Aorta (tissue), 5 donors: ENCODE results near the gene EXT2. TPM values are rescaled to one million over a fixed set of nuclear protein-coding genes. Genes with fewer than 3 reads are reported as not detected.

Experiments
- ATAC-seq: fragments of 200-7000 bp; cut with Tn5 transposase; one replicate; pipeline ENCODE4 v1.9.1; 2022; ENCODE audit warnings: moderate library complexity; ENCODE audit not compliant: low FRiP score
- DNase-seq, 2 donors: peaks; one replicate each; pipeline ENCODE4 v3.0.0-alpha.2; 2020
- H3K27ac ChIP-seq, 2 donors: one replicate each; pipeline ENCODE4 v1.5.1; 2013; ENCODE audit warnings: low read length in 2 of 2, mild to moderate bottlenecking in 2 of 2, moderate library complexity in 2 of 2, control low read depth in 1 of 2, inconsistent platforms in 1 of 2, low read depth in 1 of 2
- H3K27me3 ChIP-seq, 2 donors: one replicate each; pipeline ENCODE4 v1.6.1; 2013; ENCODE audit warnings: control low read depth in 1 of 2, low read length in 1 of 2, mild to moderate bottlenecking in 1 of 2, moderate library complexity in 1 of 2; ENCODE audit not compliant: insufficient read depth in 2 of 2, control insufficient read depth in 1 of 2
- H3K36me3 ChIP-seq, 2 donors: one replicate each; pipeline ENCODE4 v1.6.1; 2013; ENCODE audit warnings: control low read depth in 1 of 2, low read length in 1 of 2, mild to moderate bottlenecking in 1 of 2; ENCODE audit not compliant: insufficient read depth in 2 of 2, control insufficient read depth in 1 of 2
- H3K4me1 ChIP-seq, 2 donors: one replicate each; pipeline ENCODE4 v1.6.1; 2013; ENCODE audit warnings: low read length in 2 of 2, control low read depth in 1 of 2, mild to moderate bottlenecking in 1 of 2, moderate library complexity in 1 of 2; ENCODE audit not compliant: insufficient read depth in 2 of 2, control insufficient read depth in 1 of 2
- H3K4me3 ChIP-seq, 2 donors: one replicate each; pipeline ENCODE4 v1.5.1; 2013; ENCODE audit warnings: low read length in 2 of 2, control low read depth in 1 of 2, mild to moderate bottlenecking in 1 of 2
- H3K9me3 ChIP-seq: one replicate; pipeline ENCODE4 v1.6.1; 2013; ENCODE audit warnings: mild to moderate bottlenecking, low read length; ENCODE audit not compliant: control insufficient read depth
- WGBS, 2 donors: extraction: QIAGEN DNeasy Blood & Tissue Kit; methylation state at CpG; one replicate each; pipeline ENCODE4 v1.1.7; 2013; 5-methylcytosine and 5-hydroxymethylcytosine counted together
- intact Hi-C, 2 donors: fragments of 100-400 bp; cut with DNase I; formaldehyde crosslinking; loops; one replicate each; pipeline versions ENCODE4 v1.14.2 to v1.15.0; 2022
- polyA plus RNA-seq, 2 donors: library from polyadenylated mRNA; stranded (reverse); fragments of 200-250 nt; gene quantifications; one replicate each; pipeline ENCODE4 v1.2.3, GENCODE V29; 2013
- total RNA-seq, 2 donors: library from RNA; stranded (reverse); fragmentation: NEBNext Ultra II Directional; extraction: Animal tissue kit (Norgen Biotek cat#: 25700); gene quantifications; one replicate each; pipeline ENCODE4 v1.2.1, GENCODE V29; 2021
- donor health status: healthy with polysubstance abuse.
- donor health status: Bipolar disorder and iron deficiency.
- donor health status: DM: no; HTN: no; CAD: no.
- donor health status: DM: no; HTN: no; CAD: no.
- donor health status: DM: yes; HTN: yes; CAD: no.

Gene EXT2
- total and polyA plus RNA-seq, 4 donors, result 16.0 to 69.4 (median 51.6) TPM

- WGBS, 2 donors, result 60 to 64% methylated on average over 4 of the region's 4 CpGs
- no peak for DNase-seq
- intact Hi-C loops, result loop anchor here in 1 of 2 donors (10.0 kb wide), 1 partner anchor 112 kb away; no protein-coding TSS in a partner anchor
- Histone ChIP-seq H3K4me3 (no peak overlapping the region), H3K27me3 (no peaks in the 10 kb centered on the region), H3K27ac (no peak overlapping the region), H3K36me3 (peaks cover 4 to 6% of the 10 kb centered on the region in 2 donors), H3K4me1 (peaks cover 0 to 7% of the 10 kb centered on the region in 2 donors), H3K9me3 (no peaks in the 10 kb centered on the region)
- ATAC-seq, result no peak
These were observed 151.2 kb downstream of the EXT2 start for GRCh38 chr11:44246726-44247125.

- WGBS, 2 donors, result 80 to 89% methylated on average over 6 of the region's 6 CpGs
- intact Hi-C loops, result loop anchor here in 1 of 2 donors (10.0 kb wide), 1 partner anchor 113 kb away; no protein-coding TSS in a partner anchor
- ATAC-seq, result no peak
- H3K36me3 ChIP-seq, result peaks cover 4 to 6% of the 10 kb centered on the region in 2 donors
- H3K27me3 ChIP-seq, result no peaks in the 10 kb centered on the region
- H3K4me3 ChIP-seq, result no peak overlapping the region
- H3K4me1 ChIP-seq, result peaks cover 0 to 5% of the 10 kb centered on the region in 2 donors
- DNase-seq, result no peak
- H3K27ac ChIP-seq, result no peak overlapping the region
- H3K9me3 ChIP-seq, result no peaks in the 10 kb centered on the region
These were observed 152.0 kb downstream of the EXT2 start for GRCh38 chr11:44247508-44247907.

GRCh38 chr11:44248109-44248508, 152.6 kb downstream of the EXT2 start:
- intact Hi-C loops, result loop anchor here in 1 of 2 donors (10.0 kb wide), 1 partner anchor 113 kb away; no protein-coding TSS in a partner anchor
- 45 to 49% methylated on average over 2 of the region's 2 CpGs for WGBS, 2 donors
- no peaks in the 10 kb centered on the region for H3K27me3 ChIP-seq
- peaks cover 4 to 6% of the 10 kb centered on the region in 2 donors for H3K36me3 ChIP-seq
- H3K4me1 ChIP-seq, result peaks cover 0 to 4% of the 10 kb centered on the region in 2 donors
- no peak overlapping the region for H3K4me3 ChIP-seq
- H3K9me3 ChIP-seq, result no peaks in the 10 kb centered on the region
- DNase-seq (peak in 1 of 2 donors; percentile 63), ATAC-seq (peak; percentile 69)
- H3K27ac ChIP-seq, result no peak overlapping the region

- Histone ChIP-seq H3K27me3 (no peaks in the 10 kb centered on the region), H3K4me1 (no peaks in the 10 kb centered on the region), H3K27ac (no peak overlapping the region), H3K4me3 (no peak overlapping the region), H3K9me3 (no peaks in the 10 kb centered on the region), H3K36me3 (peaks cover 3% of the 10 kb centered on the region in 2 donors)
- ATAC-seq (no peak), DNase-seq (no peak)
- 78 to 87% methylated on average over 6 of the region's 6 CpGs for WGBS, 2 donors
- intact Hi-C loops, result no loop called here
These were observed 154.9 kb downstream of the EXT2 start for GRCh38 chr11:44250421-44250820.

- no peak for ATAC-seq
- Histone ChIP-seq H3K27me3 (no peaks in the 10 kb centered on the region), H3K4me3 (no peak overlapping the region), H3K9me3 (no peaks in the 10 kb centered on the region), H3K4me1 (no peaks in the 10 kb centered on the region), H3K27ac (no peak overlapping the region), H3K36me3 (peaks cover 0 to 3% of the 10 kb centered on the region in 2 donors)
- DNase-seq, result no peak
- intact Hi-C loops, result no loop called here
- 95% methylated on average over 2 of the region's 2 CpGs for WGBS, 2 donors
These were observed 157.6 kb downstream of the EXT2 start for GRCh38 chr11:44252999-44253602.

- H3K9me3 ChIP-seq, result no peaks in the 10 kb centered on the region
- H3K4me1 ChIP-seq, result no peaks in the 10 kb centered on the region
- no peak overlapping the region for H3K4me3 ChIP-seq
- ATAC-seq (no peak), DNase-seq (no peak)
- intact Hi-C loops, result no loop called here
- H3K36me3 ChIP-seq, result no peaks in the 10 kb centered on the region
- H3K27ac ChIP-seq, result no peak overlapping the region
- 78 to 81% methylated on average over 6 of the region's 6 CpGs for WGBS, 2 donors
- H3K27me3 ChIP-seq, result no peaks in the 10 kb centered on the region
These were observed 160.1 kb downstream of the EXT2 start for GRCh38 chr11:44255406-44256071.

- ATAC-seq, result no peak
- Histone ChIP-seq H3K4me1 (no peaks in the 10 kb centered on the region), H3K4me3 (no peak overlapping the region), H3K27ac (no peak overlapping the region), H3K36me3 (no peaks in the 10 kb centered on the region), H3K27me3 (no peaks in the 10 kb centered on the region), H3K9me3 (no peaks in the 10 kb centered on the region)
- no peak for DNase-seq
- WGBS, 2 donors, result 80 to 81% methylated on average over 4 of the region's 4 CpGs
- intact Hi-C loops, result no loop called here
These were observed 161.3 kb downstream of the EXT2 start for GRCh38 chr11:44256673-44257291.

- Histone ChIP-seq H3K36me3 (no peaks in the 10 kb centered on the region), H3K9me3 (no peaks in the 10 kb centered on the region), H3K4me3 (no peak overlapping the region), H3K27ac (no peak overlapping the region), H3K27me3 (no peaks in the 10 kb centered on the region), H3K4me1 (no peaks in the 10 kb centered on the region)
- intact Hi-C loops, result no loop called here
- DNase-seq (no peak), ATAC-seq (no peak)
- 95 to 97% methylated on average over 8 of the region's 8 CpGs for WGBS, 2 donors
These were observed 162.1 kb downstream of the EXT2 start for GRCh38 chr11:44257338-44258189.
